ENCODE data around the gene CCDC40. TPM values are rescaled to one million over a fixed set of nuclear protein-coding genes. Genes with fewer than 3 reads are reported as not detected.

The CCDC40 gene
- total and polyA plus RNA-seq, 2 donors: 0.57 to 1.5 TPM

DNA sequence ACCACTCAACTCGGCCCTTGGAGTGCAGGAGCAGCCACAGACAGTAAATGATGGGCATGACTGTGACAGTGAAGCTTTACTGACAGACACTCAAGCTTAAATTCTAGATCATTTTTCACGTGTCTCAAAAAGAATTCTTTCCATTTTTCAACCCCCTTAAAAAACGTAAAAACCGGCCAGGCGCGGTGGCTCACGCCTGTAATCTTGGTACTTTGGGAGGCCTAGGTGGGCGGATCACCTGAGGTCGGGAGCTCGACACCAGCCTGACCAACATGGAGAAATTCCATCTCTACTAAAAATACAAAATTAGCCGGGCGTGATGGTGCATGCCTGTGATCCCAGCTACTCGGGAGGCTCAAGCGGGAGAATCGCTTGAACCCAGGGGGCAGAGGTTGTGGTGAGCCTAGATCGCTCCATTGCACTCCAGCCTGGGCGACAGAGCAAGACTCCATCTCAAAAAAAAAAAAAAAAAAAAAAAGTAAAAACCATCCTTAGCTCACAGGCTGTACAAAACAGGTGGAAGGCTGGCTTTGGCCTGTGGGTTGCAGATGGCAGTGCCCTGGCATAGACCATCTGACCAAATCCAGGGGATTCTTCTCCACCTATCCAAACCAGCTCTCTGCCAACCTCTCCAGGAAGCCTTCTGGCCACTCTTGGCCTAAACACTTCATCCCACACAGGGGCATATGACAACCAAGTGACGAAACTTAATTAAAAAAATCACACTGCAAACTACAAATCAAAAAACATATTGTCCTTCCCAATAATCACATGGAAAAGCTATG, 19.0 kb upstream of the CCDC40 start:
- no peaks in the 10 kb centered on the region for H3K27me3 ChIP-seq (ENCODE audit: control insufficient read depth in 2 of 2, insufficient read depth in 1 of 2, low read length in 1 of 2)

DNA sequence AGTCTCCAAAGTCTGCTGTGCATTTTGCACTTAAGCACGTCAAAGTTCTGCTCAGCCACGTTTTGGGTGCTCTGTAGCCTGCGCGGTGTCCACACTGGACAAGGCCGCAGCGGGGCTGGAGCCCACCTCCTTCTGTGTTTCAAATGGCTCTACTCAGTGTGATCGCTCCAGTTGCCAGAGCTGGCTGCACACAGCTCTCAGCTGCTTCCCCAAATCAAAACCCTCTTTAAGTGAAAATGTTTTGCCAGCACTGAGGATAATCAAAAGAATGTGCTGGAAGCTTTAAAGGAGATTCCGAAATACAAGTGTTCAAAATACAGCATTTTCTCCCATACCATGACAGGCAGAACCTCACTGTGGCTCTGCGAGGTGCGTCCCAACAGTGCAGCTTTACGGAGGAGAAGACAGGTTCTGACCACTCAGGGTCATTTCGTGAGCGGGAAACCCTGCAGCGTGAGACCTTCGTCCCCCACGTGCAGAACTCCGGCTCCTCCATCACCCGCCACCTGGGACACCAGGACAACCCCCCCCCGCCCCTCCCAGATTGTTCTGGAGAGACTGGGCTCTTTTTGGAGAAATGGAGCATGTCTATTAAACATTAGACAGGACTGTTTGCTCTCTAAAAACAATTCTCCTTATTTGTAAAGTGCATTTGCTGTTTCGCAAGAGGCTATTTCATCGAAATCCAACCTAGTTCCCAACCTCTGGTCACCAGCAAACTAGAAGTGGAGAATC, 17.4 kb upstream of the CCDC40 start:
- Histone ChIP-seq H3K27me3 (ENCODE audit: control insufficient read depth in 2 of 2, insufficient read depth in 1 of 2, low read length in 1 of 2) (no peaks in the 10 kb centered on the region), H3K4me3 (ENCODE audit: low read length in 2 of 2) (no peak overlapping the region), H3K36me3 (ENCODE audit: control insufficient read depth in 2 of 2, insufficient read depth in 2 of 2, low read length in 1 of 2) (no peaks in the 10 kb centered on the region), H3K27ac (ENCODE audit: low read depth in 1 of 2, low read length in 1 of 2) (no peak overlapping the region), H3K4me1 (ENCODE audit: control insufficient read depth in 2 of 2, insufficient read depth in 2 of 2, low read length in 2 of 2) (no peaks in the 10 kb centered on the region), H3K9me3 (ENCODE audit: control insufficient read depth in 2 of 2, insufficient read depth in 1 of 2, low read length in 1 of 2) (peaks cover 0 to 4% of the 10 kb centered on the region in 2 donors)
- DNase-seq (ENCODE audit: low read depth in 6 of 9, low spot score in 9 of 9): no peak
- 96% methylated on average over 21 of the region's 21 CpGs for WGBS

More for the DNA sequence above, 19.0 kb upstream of the CCDC40 start:
- DNase-seq (ENCODE audit: low read depth in 6 of 9, low spot score in 9 of 9): no peak
- Histone ChIP-seq H3K4me1 (ENCODE audit: control insufficient read depth in 2 of 2, insufficient read depth in 2 of 2, low read length in 2 of 2) (no peaks in the 10 kb centered on the region), H3K4me3 (ENCODE audit: low read length in 2 of 2) (no peak overlapping the region), H3K36me3 (ENCODE audit: control insufficient read depth in 2 of 2, insufficient read depth in 2 of 2, low read length in 1 of 2) (no peaks in the 10 kb centered on the region), H3K27ac (ENCODE audit: low read depth in 1 of 2, low read length in 1 of 2) (no peak overlapping the region), H3K9me3 (ENCODE audit: control insufficient read depth in 2 of 2, insufficient read depth in 1 of 2, low read length in 1 of 2) (peaks cover 0 to 4% of the 10 kb centered on the region in 2 donors)
- WGBS: 98% methylated on average over 18 of the region's 18 CpGs

DNA sequence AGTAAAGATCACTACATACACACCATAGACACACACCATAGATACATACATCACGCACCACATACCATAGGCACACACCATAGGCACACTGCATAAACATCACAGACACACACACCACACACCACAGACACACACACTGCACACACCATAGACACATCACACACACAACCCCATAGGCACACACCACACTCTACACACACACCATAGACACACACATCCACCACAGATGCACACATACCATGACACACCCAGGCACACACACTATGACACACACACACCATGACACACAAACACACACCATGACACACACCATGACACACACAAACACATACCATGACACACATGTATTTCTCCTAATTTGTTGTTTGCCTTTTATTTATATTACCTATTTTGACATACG, 14.8 kb upstream of the CCDC40 start:
- no peaks in the 10 kb centered on the region for H3K9me3 ChIP-seq (ENCODE audit: control insufficient read depth in 2 of 2, insufficient read depth in 1 of 2, low read length in 1 of 2)
- no peaks in the 10 kb centered on the region for H3K36me3 ChIP-seq (ENCODE audit: control insufficient read depth in 2 of 2, insufficient read depth in 2 of 2, low read length in 1 of 2)
- no peaks in the 10 kb centered on the region for H3K27me3 ChIP-seq (ENCODE audit: control insufficient read depth in 2 of 2, insufficient read depth in 1 of 2, low read length in 1 of 2)
- peaks cover 0 to 9% of the 10 kb centered on the region in 2 donors for H3K4me1 ChIP-seq (ENCODE audit: control insufficient read depth in 2 of 2, insufficient read depth in 2 of 2, low read length in 2 of 2)
- H3K4me3 ChIP-seq (ENCODE audit: low read length in 2 of 2): no peak overlapping the region
- 96% methylated on average over 2 of the region's 2 CpGs for WGBS
- no peak overlapping the region for H3K27ac ChIP-seq (ENCODE audit: low read depth in 1 of 2, low read length in 1 of 2)
- DNase-seq (ENCODE audit: low read depth in 6 of 9, low spot score in 9 of 9): no peak

DNA sequence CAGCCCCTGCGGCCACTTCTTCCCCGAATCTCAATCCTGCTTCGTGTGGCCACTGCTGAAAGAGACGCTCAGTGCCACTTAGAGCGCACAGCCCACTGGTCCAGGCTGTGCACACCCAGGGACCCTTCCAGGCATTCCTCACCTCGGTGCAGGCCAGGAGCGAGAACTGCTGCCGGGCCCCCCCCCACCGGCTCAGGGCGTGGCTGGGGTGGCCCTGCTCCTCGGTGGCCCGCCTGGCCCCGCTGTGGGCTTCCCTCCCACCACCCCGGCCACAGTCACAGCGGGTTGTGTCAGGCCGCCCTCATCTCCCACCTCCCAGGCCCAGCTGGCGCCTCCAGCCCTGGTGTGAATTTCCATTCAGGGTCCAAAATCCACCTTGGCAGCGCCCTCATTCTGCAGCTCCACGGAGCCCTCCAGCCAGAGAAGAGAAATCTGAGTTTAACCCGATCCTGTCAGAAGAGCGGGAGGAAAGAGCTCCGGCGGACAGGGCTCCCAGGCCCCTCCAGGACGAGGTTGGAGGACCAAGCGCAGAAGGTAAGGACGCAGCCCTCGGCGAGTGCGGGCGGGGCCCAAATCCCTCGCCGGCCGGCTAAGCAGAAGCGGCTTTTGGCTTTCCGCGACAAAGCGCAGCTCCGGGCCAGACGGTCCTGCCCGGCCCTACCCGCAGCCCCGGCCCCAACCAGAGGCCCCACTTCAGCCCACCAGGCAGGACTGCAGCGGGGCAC, 12.8 kb upstream of the CCDC40 start:
- H3K4me3 ChIP-seq (ENCODE audit: low read length in 2 of 2): no peak overlapping the region
- no peaks in the 10 kb centered on the region for H3K36me3 ChIP-seq (ENCODE audit: control insufficient read depth in 2 of 2, insufficient read depth in 2 of 2, low read length in 1 of 2)
- no peak overlapping the region for H3K27ac ChIP-seq (ENCODE audit: low read depth in 1 of 2, low read length in 1 of 2)
- DNase-seq (ENCODE audit: low read depth in 6 of 9, low spot score in 9 of 9): no peak
- no peaks in the 10 kb centered on the region for H3K27me3 ChIP-seq (ENCODE audit: control insufficient read depth in 2 of 2, insufficient read depth in 1 of 2, low read length in 1 of 2)
- H3K9me3 ChIP-seq (ENCODE audit: control insufficient read depth in 2 of 2, insufficient read depth in 1 of 2, low read length in 1 of 2): no peaks in the 10 kb centered on the region
- peaks cover 0 to 9% of the 10 kb centered on the region in 2 donors for H3K4me1 ChIP-seq (ENCODE audit: control insufficient read depth in 2 of 2, insufficient read depth in 2 of 2, low read length in 2 of 2)
- WGBS: 94% methylated on average over 43 of the region's 43 CpGs

DNA sequence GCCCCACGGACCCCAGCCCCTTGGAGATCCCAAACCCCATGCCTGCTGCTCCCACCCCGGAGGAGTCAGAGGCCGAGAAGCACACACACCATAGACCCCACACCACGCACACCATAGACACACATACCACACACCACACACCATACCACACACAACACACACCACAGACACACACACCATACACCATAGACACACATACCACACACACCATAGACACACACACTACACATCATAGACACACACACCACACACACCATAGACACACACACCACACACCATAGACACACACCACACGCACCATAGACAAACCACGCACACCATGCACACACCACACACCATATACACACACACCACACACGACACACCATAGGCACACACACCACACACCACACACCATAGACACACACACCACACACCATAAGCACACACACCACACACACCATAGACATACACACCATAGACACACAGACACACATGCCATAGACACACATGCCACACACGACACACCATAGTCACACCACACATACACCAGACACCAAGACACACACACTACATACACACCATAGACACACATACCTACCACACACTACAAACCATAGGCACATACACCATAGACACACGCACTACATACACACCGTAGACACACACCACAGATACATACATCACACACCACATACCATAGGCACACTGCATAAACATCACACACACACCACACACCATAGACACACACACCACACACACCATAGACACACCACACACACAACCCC, 12.1 kb upstream of the CCDC40 start:
- WGBS: 67% methylated on average over 10 of the region's 10 CpGs
- H3K27ac ChIP-seq (ENCODE audit: low read depth in 1 of 2, low read length in 1 of 2): no peak overlapping the region
- DNase-seq (ENCODE audit: low read depth in 6 of 9, low spot score in 9 of 9): no peak
- no peaks in the 10 kb centered on the region for H3K9me3 ChIP-seq (ENCODE audit: control insufficient read depth in 2 of 2, insufficient read depth in 1 of 2, low read length in 1 of 2)
- no peaks in the 10 kb centered on the region for H3K36me3 ChIP-seq (ENCODE audit: control insufficient read depth in 2 of 2, insufficient read depth in 2 of 2, low read length in 1 of 2)
- no peak overlapping the region for H3K4me3 ChIP-seq (ENCODE audit: low read length in 2 of 2)
- H3K27me3 ChIP-seq (ENCODE audit: control insufficient read depth in 2 of 2, insufficient read depth in 1 of 2, low read length in 1 of 2): no peaks in the 10 kb centered on the region
- peaks cover 0 to 9% of the 10 kb centered on the region in 2 donors for H3K4me1 ChIP-seq (ENCODE audit: control insufficient read depth in 2 of 2, insufficient read depth in 2 of 2, low read length in 2 of 2)

DNA sequence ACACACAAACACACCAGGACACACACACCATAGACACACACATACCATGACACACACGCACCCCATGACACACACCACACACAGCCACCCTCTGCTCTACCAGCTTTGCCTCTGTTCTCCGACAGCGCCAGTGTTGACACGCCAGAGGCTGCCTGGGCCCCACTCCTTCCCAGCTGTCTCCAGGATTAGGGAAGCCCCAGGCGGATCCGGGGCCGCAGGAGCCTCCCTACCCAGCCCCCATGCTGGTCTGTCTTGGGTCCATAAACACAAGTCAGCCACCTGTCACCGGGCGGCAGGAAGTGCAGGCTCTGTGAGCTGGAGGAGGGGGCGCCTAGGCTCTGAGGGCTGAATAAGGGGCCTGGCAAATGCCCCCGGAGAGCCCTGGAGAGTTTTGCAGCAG, 11.3 kb upstream of the CCDC40 start:
- DNase-seq (ENCODE audit: low read depth in 6 of 9, low spot score in 9 of 9): peak in 3 of 9 donors; percentile 49 to 78 (median 67)
- Histone ChIP-seq H3K27ac (ENCODE audit: low read depth in 1 of 2, low read length in 1 of 2) (peak overlapping the region in 1 of 2 donors; percentile 5), H3K9me3 (ENCODE audit: control insufficient read depth in 2 of 2, insufficient read depth in 1 of 2, low read length in 1 of 2) (no peaks in the 10 kb centered on the region), H3K36me3 (ENCODE audit: control insufficient read depth in 2 of 2, insufficient read depth in 2 of 2, low read length in 1 of 2) (no peaks in the 10 kb centered on the region), H3K4me1 (ENCODE audit: control insufficient read depth in 2 of 2, insufficient read depth in 2 of 2, low read length in 2 of 2) (peaks cover 0 to 11% of the 10 kb centered on the region in 2 donors), H3K4me3 (ENCODE audit: low read length in 2 of 2) (no peak overlapping the region), H3K27me3 (ENCODE audit: control insufficient read depth in 2 of 2, insufficient read depth in 1 of 2, low read length in 1 of 2) (no peaks in the 10 kb centered on the region)
- WGBS: 49% methylated on average over 11 of the region's 11 CpGs

DNA sequence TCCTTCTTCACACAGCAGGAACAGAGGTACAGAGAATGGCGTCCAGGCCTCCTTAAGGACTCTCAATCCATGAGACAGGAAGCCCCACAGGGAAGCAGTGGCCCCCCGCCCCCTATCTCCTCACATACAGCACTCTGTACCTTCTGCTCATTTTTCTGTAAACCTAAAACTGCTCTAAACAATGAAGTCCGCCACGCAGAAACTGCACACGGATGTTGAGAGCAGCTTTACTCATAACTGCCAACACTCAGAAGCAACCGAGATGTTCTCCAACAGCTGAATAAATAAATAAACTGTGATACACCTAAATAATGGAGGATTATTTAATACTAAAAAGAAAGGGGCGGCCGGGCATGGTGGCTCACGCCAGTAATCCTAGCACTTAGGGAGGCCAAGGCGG, 10.6 kb upstream of the CCDC40 start:
- Histone ChIP-seq H3K27me3 (ENCODE audit: control insufficient read depth in 2 of 2, insufficient read depth in 1 of 2, low read length in 1 of 2) (no peaks in the 10 kb centered on the region), H3K9me3 (ENCODE audit: control insufficient read depth in 2 of 2, insufficient read depth in 1 of 2, low read length in 1 of 2) (no peaks in the 10 kb centered on the region), H3K4me3 (ENCODE audit: low read length in 2 of 2) (no peak overlapping the region), H3K4me1 (ENCODE audit: control insufficient read depth in 2 of 2, insufficient read depth in 2 of 2, low read length in 2 of 2) (peaks cover 0 to 11% of the 10 kb centered on the region in 2 donors), H3K36me3 (ENCODE audit: control insufficient read depth in 2 of 2, insufficient read depth in 2 of 2, low read length in 1 of 2) (no peaks in the 10 kb centered on the region), H3K27ac (ENCODE audit: low read depth in 1 of 2, low read length in 1 of 2) (no peak overlapping the region)
- 96% methylated on average over 10 of the region's 10 CpGs for WGBS
- no peak for DNase-seq (ENCODE audit: low read depth in 6 of 9, low spot score in 9 of 9)

DNA sequence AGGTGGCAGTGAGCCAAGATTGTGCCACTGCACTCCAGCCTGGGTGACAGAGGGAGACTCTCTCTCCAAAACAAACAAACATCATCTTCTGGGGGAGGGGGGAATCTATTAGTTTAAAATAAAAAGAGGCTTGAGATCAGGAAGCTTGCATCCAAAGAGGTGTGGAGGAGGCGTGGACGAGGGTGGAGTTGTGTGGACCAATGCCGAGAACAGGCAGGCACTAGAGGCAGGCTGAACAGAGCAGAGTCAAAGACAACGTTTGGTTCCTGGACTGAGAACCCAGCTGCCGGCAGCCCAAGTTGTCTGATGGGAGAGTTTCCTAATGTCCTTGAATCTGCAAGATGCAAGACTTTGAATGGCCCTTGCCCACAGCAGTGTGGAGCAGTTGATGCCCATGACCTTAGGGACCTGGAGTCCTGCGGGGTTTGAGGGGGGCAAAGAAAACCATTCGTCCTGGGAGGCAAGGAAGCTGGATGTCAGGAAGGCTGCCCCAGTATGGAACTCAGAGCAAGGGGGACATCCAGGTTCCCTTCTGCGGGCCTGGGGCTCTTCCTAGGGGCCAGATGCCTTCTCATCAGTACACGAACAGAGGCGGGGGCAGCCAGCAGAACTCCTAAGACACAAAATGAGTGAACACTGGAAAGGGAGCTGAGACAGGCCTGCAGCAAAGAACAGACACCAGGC, 9.9 kb upstream of the CCDC40 start:
- Histone ChIP-seq H3K27me3 (ENCODE audit: control insufficient read depth in 2 of 2, insufficient read depth in 1 of 2, low read length in 1 of 2) (no peaks in the 10 kb centered on the region), H3K4me3 (ENCODE audit: low read length in 2 of 2) (no peak overlapping the region), H3K4me1 (ENCODE audit: control insufficient read depth in 2 of 2, insufficient read depth in 2 of 2, low read length in 2 of 2) (peaks cover 0 to 14% of the 10 kb centered on the region in 2 donors), H3K9me3 (ENCODE audit: control insufficient read depth in 2 of 2, insufficient read depth in 1 of 2, low read length in 1 of 2) (no peaks in the 10 kb centered on the region), H3K27ac (ENCODE audit: low read depth in 1 of 2, low read length in 1 of 2) (no peak overlapping the region), H3K36me3 (ENCODE audit: control insufficient read depth in 2 of 2, insufficient read depth in 2 of 2, low read length in 1 of 2) (no peaks in the 10 kb centered on the region)
- no peak for DNase-seq (ENCODE audit: low read depth in 6 of 9, low spot score in 9 of 9)
- 86% methylated on average over 10 of the region's 10 CpGs for WGBS

All from thymus (tissue), 11 donors.